Astrocyte of the spinal cord (primary cell): ENCODE measurements around the gene FTO.
"Not testable (repeated sequence)": the region's sequence is repeated elsewhere in the genome, so short reads cannot be mapped to it uniquely, and the experiment has no call there.

Experiments used
- DNase-seq: peaks from one replicate; pipeline ENCODE4 v3.0.0; 2011; ENCODE audit warnings: low read depth, low spot score
- H3K4me3 ChIP-seq: 2 replicates; pipeline ENCODE4 v1.5.1; 2011; ENCODE audit warnings: low read depth, mild to moderate bottlenecking, low read length, moderate library complexity
- in situ Hi-C: cut with HindIII; loops from 2 replicates; pipeline ENCODE4 v1.10.0; 2017; ENCODE audit warnings: low sequenced_read_pairs
- TF ChIP-seq, protein P1 (sequence below): IDR thresholded peaks from 2 replicates; pipeline ENCODE4 v1.5.1; 2012; ENCODE audit warnings: low read depth, mild to moderate bottlenecking, low read length, inconsistent platforms

Gene FTO

DNA sequence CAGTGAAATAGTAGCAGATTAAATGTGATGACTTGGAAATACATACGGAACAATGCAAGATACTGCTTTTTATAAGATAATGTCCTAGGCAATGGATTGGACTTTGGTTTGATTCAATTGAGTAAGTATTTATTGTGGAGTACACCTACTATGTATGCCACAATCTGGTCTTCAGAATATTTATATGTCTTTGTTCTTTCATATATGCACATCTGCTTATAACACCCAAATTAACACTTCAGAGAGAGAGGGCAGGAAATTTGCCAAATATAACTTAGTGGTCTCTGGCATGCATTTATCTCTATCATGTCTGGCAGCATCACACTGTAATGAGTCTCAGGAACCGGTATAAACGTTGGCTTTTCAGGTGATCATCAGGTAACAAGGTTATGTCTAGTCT, 17.2 kb upstream of the FTO start:
- H3K4me3 ChIP-seq: no peak overlapping the region
- TF ChIP-seq, protein P1, sequence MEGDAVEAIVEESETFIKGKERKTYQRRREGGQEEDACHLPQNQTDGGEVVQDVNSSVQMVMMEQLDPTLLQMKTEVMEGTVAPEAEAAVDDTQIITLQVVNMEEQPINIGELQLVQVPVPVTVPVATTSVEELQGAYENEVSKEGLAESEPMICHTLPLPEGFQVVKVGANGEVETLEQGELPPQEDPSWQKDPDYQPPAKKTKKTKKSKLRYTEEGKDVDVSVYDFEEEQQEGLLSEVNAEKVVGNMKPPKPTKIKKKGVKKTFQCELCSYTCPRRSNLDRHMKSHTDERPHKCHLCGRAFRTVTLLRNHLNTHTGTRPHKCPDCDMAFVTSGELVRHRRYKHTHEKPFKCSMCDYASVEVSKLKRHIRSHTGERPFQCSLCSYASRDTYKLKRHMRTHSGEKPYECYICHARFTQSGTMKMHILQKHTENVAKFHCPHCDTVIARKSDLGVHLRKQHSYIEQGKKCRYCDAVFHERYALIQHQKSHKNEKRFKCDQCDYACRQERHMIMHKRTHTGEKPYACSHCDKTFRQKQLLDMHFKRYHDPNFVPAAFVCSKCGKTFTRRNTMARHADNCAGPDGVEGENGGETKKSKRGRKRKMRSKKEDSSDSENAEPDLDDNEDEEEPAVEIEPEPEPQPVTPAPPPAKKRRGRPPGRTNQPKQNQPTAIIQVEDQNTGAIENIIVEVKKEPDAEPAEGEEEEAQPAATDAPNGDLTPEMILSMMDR: no peak
- in situ Hi-C loops: no loop called here
- no peak for DNase-seq

DNA sequence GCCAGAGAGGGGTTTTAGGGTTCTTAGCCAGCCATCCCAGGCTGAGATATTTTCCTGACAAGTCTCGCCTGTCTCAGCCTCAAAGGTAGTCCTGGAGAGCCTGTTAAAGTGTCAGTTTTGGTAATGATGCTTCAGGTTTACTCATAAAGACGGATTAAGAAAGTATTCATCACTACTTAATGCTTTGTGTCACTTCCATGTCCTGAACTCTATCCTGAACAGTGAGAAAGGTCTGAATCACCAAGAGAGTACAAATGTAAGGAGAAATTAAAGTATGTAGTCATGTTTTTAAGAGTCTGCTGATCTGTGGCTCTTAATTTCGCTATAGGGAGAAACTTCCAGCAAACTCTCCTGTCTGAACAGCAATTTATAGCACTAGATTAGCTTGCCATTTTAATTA, 14.3 kb upstream of the FTO start:
- in situ Hi-C loops: no loop called here
- no peak for DNase-seq
- TF ChIP-seq, protein P1: no peak
- no peak overlapping the region for H3K4me3 ChIP-seq

DNA sequence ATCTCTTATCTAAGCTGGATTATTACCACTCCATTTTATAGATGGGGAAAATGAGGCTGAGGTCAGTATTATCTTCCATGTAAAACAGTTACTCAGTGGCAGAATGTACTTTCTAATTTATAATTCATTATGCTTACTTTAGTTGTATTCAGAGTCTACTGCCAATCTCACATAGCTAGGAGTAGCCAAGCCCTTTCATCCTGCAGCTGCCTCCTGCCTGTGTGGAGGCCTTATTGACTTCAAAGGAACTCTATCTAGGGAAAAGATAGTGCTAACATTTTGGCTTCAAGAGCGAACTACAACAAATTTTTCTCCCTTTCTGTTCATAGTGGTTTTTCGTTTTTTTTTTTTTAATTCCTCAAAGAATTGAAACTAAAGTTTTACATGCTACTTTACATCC, 13.2 kb upstream of the FTO start:
- H3K4me3 ChIP-seq: no peak overlapping the region
- DNase-seq: no peak
- in situ Hi-C loops: no loop called here
- TF ChIP-seq, protein P1: no peak

DNA sequence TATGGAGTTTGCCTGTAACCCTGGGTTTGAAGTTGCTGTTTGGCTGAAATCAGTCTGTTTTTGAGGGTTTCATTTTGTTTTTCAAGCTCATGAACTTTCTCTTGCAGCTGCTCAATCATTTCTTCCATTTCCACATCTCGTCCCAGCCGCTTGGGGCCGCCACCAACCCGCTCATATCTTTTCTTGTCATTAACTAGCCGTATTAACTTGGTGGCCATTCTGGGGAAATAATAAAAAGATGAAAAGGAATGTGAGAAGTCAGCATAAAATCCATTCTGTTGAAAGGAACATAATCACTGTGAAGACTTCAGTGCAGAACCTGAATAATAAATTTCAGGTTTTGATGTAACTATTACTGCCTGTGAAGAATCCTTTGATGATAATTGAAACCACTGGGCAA, 11.8 kb upstream of the FTO start:
- no peak for DNase-seq
- no peak overlapping the region for H3K4me3 ChIP-seq
- in situ Hi-C loops: no loop called here
- TF ChIP-seq, protein P1: peak; percentile 19

DNA sequence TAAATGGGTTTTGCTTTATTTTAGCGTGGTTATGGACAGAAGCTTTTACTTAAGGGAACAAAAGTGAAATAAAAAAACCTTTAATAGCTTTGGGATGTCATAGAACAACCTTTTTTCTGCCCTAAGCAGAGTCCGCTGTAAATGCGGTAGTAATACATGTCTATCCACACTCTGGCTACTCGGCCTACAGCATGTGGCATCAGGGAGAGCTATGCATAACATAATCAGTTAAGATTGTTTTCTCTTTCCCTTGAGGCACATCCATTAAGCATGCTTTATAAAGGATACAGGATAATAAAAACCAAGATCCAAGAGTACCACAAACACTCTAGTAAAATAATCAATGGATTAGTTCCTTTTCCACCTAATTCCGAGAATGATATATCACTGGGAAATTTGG, 10.6 kb upstream of the FTO start:
- in situ Hi-C loops: no loop called here
- TF ChIP-seq, protein P1: no peak
- no peak overlapping the region for H3K4me3 ChIP-seq
- no peak for DNase-seq

DNA sequence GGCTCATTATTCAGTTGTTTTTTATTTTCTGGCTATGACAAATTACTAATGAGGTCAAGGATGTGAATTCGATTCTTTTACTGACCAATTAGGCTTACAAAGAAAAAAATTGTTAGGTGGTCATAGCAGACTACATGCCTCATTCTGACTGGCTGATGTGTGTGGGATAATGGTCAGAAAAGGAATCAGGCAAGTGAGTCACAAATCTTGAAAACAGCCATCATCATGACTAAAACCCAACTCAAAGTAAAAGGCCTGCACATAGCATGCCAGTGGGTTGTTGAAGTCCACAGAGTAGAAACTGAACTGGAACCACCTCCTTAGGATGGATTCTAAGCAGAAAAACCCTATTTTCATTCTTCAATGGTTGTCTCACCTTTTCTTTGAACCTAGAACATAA, 8.9 kb upstream of the FTO start:
- peak; percentile 84 for DNase-seq
- in situ Hi-C loops: no loop called here

DNA sequence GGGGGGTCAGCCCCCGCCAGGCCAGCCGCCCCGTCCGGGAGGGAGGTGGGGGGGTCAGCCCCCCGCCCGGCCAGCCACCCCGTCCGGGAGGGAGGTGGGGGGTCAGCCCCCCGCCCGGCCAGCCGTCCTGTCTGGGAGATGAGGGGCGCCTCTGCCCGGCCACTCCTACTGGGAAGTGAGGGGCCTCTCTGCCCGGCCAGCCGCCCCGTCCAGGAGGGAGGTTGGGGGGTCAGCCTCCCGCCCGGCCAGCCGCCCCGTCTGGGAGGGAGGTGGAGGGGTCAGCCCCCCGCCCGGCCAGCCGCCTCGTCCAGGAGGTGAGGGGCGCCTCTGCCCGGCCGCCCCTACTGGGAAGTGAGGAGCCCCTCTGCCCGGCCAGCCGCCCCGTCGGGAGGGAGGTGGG, 5.7 kb upstream of the FTO start:
- H3K4me3 ChIP-seq, in situ Hi-C loops, DNase-seq: not testable (repeated sequence)

More for the DNA sequence above, 8.9 kb upstream of the FTO start:
- H3K4me3 ChIP-seq: no peak overlapping the region
- TF ChIP-seq, protein P1: no peak
